NCI-H1048 (cell line): ENCODE measurements around the gene EPHA1.

Experiments used
- DNase-seq: peaks from one replicate; lab custom pipeline; 2025; lab: John Stamatoyannopoulos, UW

Gene EPHA1

DNA sequence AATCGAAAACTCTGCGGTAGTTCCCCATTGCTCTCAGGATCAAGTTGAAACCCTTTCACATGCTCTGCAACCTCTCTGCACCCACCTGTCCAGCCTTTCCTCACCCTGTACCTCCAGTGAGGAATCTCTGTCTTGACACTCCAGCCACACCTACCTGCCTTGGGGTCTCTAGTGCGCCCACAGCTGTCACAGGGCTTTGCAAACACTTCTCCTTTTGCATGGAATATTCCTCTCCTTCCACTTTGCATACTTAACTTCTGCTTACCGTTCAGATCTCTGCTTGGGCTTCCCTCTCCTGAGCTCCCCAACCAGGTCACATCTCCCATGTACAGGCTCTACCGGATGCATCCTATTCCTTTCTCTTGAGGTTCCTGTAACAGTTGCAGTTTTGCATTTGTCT lies 34.1 kb downstream of the EPHA1 start:
- DNase-seq, result no peak

GRCh38 chr7:143373255-143373794 lies 35.3 kb downstream of the EPHA1 start:
- DNase-seq, result no peak

GRCh38 chr7:143372070-143372469 lies 36.6 kb downstream of the EPHA1 start:
- no peak for DNase-seq

GRCh38 chr7:143369678-143370651 lies 38.7 kb downstream of the EPHA1 start:
- DNase-seq, result no peak

DNA sequence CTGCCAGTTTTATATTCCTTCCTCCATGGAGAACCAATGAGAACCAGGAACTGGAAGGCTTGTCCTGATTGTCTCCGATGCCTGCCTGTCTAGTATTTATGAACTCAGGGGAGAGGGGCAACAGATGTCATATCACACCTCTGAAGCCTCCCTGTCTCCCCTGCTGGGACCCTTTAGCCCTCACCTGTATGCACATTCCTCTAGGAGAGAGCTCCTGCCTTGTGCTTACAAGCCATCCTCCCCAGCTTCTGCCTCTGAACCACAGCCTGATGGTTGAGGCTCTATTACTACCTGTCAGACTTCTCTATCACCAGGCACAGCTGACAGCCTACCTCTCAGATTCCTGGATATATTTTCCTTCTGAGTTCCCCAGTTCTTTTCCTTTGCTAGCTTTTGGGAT lies 40.3 kb downstream of the EPHA1 start:
- no peak for DNase-seq

- no peak for DNase-seq
Observed at GRCh38 chr7:143367972-143368371, 40.7 kb downstream of the EPHA1 start.

DNA sequence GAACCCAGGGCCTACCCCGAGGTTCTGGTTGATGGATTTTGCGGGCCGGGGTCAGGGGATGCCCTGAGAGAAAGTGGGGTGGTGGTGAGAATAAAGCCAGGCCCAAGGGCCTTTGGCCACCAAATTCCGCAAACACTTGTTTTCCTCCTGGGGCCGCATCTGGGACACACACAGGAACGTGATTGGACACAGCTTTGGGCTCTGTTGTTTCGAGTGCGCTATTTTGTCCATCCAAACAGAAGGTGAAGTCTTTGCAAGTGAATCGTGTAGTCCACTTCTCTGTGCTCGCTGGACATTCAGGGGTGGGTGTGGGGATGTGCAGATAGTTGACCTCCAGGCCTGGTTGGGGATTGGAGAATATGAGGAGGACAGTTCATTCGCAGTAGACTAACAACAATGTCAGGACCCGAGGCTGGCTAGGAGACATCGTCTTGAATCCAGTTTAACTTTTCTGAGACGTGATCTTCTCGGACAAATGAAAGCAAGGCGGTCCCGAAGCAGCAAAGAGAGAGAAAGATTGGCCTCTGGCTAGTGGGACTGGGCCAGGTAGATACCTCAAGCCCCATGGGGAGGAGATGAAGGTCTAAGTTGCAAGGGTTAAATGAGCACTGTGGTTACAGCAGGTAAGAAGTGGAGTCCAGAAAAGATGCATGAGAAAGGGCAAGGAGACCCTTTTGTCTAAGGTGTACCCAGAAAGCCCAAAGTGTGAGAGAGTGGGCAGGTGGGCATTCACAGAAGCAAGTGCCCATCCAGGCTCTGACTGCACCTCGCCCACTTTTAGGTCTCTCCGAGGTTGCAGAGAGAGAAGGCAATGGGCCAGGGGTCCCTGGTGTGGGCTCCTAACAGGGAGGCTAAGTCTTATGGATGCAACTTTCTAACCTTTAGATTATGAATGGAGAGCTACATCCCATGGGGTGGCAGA lies 45.4 kb downstream of the EPHA1 start:
- no peak for DNase-seq

DNA sequence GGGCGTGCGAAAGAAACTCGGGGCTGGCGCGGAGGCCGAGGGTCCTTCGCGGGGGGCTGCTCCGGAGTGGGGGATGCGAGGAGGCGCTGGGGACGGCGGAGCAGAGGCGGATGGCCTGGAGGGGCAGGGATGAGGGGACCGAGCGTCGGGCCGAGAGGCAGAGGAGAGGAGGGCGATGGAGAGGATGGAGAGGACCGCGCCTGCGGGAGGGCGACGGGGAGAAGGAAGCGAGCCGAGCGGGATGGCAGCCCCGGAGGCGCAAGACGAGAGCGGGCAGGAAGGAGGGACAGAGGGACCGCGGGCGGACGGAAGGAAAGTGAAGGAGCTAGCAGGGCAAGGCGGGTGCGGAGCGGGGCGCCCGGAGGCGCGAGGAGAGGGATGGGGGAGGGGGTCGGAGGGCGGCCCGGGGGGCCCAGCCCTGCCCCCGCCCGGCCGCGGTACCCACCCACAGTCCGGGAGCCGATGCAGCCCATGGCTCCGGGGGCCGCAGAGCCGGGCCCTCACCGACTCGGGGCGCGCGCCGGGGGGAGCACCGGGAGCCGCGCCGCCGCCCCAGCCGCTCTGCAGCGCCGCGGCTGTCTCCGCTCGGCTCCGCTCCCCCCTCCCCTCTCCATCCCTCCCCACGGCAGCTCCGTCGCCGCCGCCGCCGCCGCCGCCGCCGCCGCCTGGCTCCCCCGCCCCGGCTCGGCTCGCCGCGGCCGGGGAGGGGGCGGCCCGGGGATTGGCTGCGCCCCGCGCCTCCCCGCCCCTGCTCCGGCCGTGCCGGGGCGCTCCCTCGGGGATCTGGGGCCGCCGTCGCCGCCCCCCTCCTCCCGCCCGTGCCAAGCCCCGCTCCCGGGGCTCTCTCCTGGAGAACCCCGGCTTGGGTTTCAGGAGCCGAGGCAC lies 46.3 kb downstream of the EPHA1 start, which contains the start of gene FAM131B:
FAM131B (minus strand) TSS at position 583 of the 885 bp plus-strand sequence; CDS start at position 473, 110 bp downstream.
- DNase-seq, result no peak

- no peak for DNase-seq
Observed at GRCh38 chr7:143361552-143362130, 47.0 kb downstream of the EPHA1 start.

GRCh38 chr7:143360788-143361551 lies 47.7 kb downstream of the EPHA1 start:
- no peak for DNase-seq

DNA sequence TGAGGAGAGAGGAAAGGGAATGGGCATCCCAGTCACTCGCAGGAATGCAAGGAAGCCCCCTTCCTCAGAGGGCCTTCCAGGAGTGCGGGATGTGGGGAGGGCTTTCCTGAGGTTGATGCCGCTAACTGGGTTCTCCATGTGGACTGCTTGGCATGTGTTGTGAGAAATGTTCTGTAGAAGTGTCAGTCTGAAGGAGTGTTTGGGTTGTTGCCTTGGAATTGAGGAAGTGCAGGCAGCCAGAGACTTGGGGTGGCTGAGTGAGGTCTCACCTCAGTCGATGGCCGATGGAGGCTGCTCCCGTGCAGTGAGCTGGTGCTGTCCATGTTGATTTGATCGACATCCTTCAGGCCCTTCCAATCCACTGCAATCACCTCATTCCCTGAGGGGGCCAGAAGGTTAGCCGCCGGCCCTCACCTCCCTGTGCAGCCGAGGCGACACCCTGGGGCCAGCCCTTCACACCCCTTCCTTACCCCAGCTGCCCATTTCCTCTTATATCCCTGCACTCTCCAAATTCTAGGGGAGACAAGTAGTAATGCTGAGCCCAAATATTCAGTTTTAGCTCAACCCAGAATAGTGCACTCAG lies 48.8 kb downstream of the EPHA1 start:
- no peak for DNase-seq

GRCh38 chr7:143358626-143359025 lies 50.0 kb downstream of the EPHA1 start:
- DNase-seq, result no peak

GRCh38 chr7:143356414-143357050 lies 52.1 kb downstream of the EPHA1 start:
- DNase-seq, result no peak

GRCh38 chr7:143355450-143356385 lies 52.9 kb downstream of the EPHA1 start:
- no peak for DNase-seq

GRCh38 chr7:143354965-143355364 lies 53.7 kb downstream of the EPHA1 start:
- DNase-seq, result no peak

- DNase-seq, result no peak
Observed at GRCh38 chr7:143354376-143354775, 54.3 kb downstream of the EPHA1 start.

DNA sequence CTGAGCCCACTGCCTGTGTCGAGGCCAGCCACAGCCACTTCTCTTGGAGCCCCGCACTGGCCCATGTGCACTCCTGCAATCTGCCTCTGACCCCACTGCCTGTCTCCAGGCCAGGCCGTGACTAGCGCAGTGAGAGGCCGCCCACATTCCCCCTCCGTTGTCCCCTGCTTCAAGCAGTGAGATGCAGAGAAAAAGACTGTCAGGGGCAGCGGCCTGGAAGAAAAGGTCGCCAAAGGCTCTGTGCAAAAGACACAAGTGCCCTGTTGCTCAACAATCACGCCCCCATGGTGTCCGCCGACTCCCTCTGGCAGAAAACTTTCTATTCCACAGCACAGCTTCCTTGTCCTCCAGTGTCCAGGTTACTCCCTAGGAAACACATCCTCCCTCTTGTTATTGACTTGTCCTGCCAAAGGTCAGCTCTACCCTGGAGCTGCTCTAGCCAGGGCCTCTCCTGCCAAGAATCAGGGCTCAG lies 56.1 kb downstream of the EPHA1 start:
- no peak for DNase-seq

- no peak for DNase-seq
Observed at GRCh38 chr7:143351574-143351973, 57.1 kb downstream of the EPHA1 start.
